ENCODE results near the gene IGFBP7.

The IGFBP7 gene

GRCh38 chr4:57131849-57132742, 21.9 kb upstream of the IGFBP7 start:
- in situ Hi-C loops (cut with HindIII; ENCODE audit: low sequenced_read_pairs) = no loop called here

- in situ Hi-C loops (cut with HindIII; ENCODE audit: low sequenced_read_pairs) = no loop called here
Observed at GRCh38 chr4:57129477-57129876, 19.3 kb upstream of the IGFBP7 start.

GRCh38 chr4:57127361-57127760, 17.2 kb upstream of the IGFBP7 start:
- in situ Hi-C loops (cut with HindIII; ENCODE audit: low sequenced_read_pairs) = no loop called here

GRCh38 chr4:57125996-57126395, 15.8 kb upstream of the IGFBP7 start:
- in situ Hi-C loops (cut with HindIII; ENCODE audit: low sequenced_read_pairs) = no loop called here

- in situ Hi-C loops (cut with HindIII; ENCODE audit: low sequenced_read_pairs) = no loop called here
Observed at GRCh38 chr4:57124145-57124544, 14.0 kb upstream of the IGFBP7 start.

- in situ Hi-C loops (cut with HindIII; ENCODE audit: low sequenced_read_pairs) = no loop called here
Observed at GRCh38 chr4:57122959-57123358, 12.8 kb upstream of the IGFBP7 start.

GRCh38 chr4:57119054-57119651, 9.0 kb upstream of the IGFBP7 start:
- in situ Hi-C loops (cut with HindIII; ENCODE audit: low sequenced_read_pairs) = no loop called here

GRCh38 chr4:57117491-57117890, 7.3 kb upstream of the IGFBP7 start:
- in situ Hi-C loops (cut with HindIII; ENCODE audit: low sequenced_read_pairs) = no loop called here

GRCh38 chr4:57116245-57116644, 6.1 kb upstream of the IGFBP7 start:
- in situ Hi-C loops (cut with HindIII; ENCODE audit: low sequenced_read_pairs) = no loop called here

GRCh38 chr4:57114973-57115372, 4.8 kb upstream of the IGFBP7 start:
- in situ Hi-C loops (cut with HindIII; ENCODE audit: low sequenced_read_pairs) = no loop called here

GRCh38 chr4:57113870-57114269, 3.7 kb upstream of the IGFBP7 start:
- in situ Hi-C loops (cut with HindIII; ENCODE audit: low sequenced_read_pairs) = no loop called here

GRCh38 chr4:57110640-57111511, 691 bp upstream of the IGFBP7 start:
- in situ Hi-C loops (cut with HindIII; ENCODE audit: low sequenced_read_pairs) = no loop called here

- in situ Hi-C loops (cut with HindIII; ENCODE audit: low sequenced_read_pairs) = no loop called here
Observed at GRCh38 chr4:57109411-57109846, 756 bp downstream of the IGFBP7 start.

GRCh38 chr4:57106181-57106580, 4.0 kb downstream of the IGFBP7 start:
- in situ Hi-C loops (cut with HindIII; ENCODE audit: low sequenced_read_pairs) = no loop called here

GRCh38 chr4:57104706-57105560, 5.3 kb downstream of the IGFBP7 start:
- in situ Hi-C loops (cut with HindIII; ENCODE audit: low sequenced_read_pairs) = no loop called here

GRCh38 chr4:57103051-57103450, 7.1 kb downstream of the IGFBP7 start:
- in situ Hi-C loops (cut with HindIII; ENCODE audit: low sequenced_read_pairs) = no loop called here

GRCh38 chr4:57102050-57102624, 8.0 kb downstream of the IGFBP7 start:
- in situ Hi-C loops (cut with HindIII; ENCODE audit: low sequenced_read_pairs) = no loop called here

- in situ Hi-C loops (cut with HindIII; ENCODE audit: low sequenced_read_pairs) = no loop called here
Observed at GRCh38 chr4:57100979-57101651, 9.1 kb downstream of the IGFBP7 start.

GRCh38 chr4:57099363-57099762, 10.8 kb downstream of the IGFBP7 start:
- in situ Hi-C loops (cut with HindIII; ENCODE audit: low sequenced_read_pairs) = no loop called here

GRCh38 chr4:57098941-57099340, 11.2 kb downstream of the IGFBP7 start:
- in situ Hi-C loops (cut with HindIII; ENCODE audit: low sequenced_read_pairs) = no loop called here

All from DLD1 (cell line).